ENCODE data around the gene TMIGD3. TPM values are rescaled to one million over a fixed set of nuclear protein-coding genes. Genes with fewer than 3 reads are reported as not detected.
"Not testable (repeated sequence)": the region's sequence is repeated elsewhere in the genome, so short reads cannot be mapped to it uniquely, and the experiment has no call there.

TMIGD3 gene
- not detected in 2 replicates for total RNA-seq

GRCh38 chr1:111503585-111504060 lies at the start of gene TMIGD3, which contains the start of gene ADORA3:
TSS of gene TMIGD3 (minus strand) at chr1:111503633. CDS start at chr1:111503354, 279 bp downstream.
TSS of gene ADORA3 (minus strand) at chr1:111503633. CDS start at chr1:111503354, 279 bp downstream.
- DNase-seq (ENCODE audit: low read depth): no peak
- Histone ChIP-seq H3K27me3 (ENCODE audit: control insufficient read depth, insufficient read depth, low read length) (no peaks in the 10 kb centered on the region), H3K36me3 (ENCODE audit: control insufficient read depth, insufficient read depth, low read length) (no peaks in the 10 kb centered on the region), H3K4me3 (ENCODE audit: low read depth, low read length) (no peak within 1 kb of the TSS)
- no peak for TF ChIP-seq CTCF (IDR thresholded peaks at IDR 0.05; ENCODE audit: insufficient read depth, low read length, severe bottlenecking)
- FAIRE-seq: no peak

GRCh38 chr1:111553196-111553595 lies 49.8 kb upstream of the TMIGD3 start:
- no peak for TF ChIP-seq CTCF (IDR thresholded peaks at IDR 0.05; ENCODE audit: insufficient read depth, low read length, severe bottlenecking)
- H3K27me3 ChIP-seq (ENCODE audit: control insufficient read depth, insufficient read depth, low read length): no peaks in the 10 kb centered on the region
- DNase-seq (ENCODE audit: low read depth) (peak; percentile 95), FAIRE-seq (no peak)
- no peaks in the 10 kb centered on the region for H3K36me3 ChIP-seq (ENCODE audit: control insufficient read depth, insufficient read depth, low read length)
- no peak overlapping the region for H3K4me3 ChIP-seq (ENCODE audit: low read depth, low read length)

GRCh38 chr1:111552587-111552986 lies 49.2 kb upstream of the TMIGD3 start:
- Histone ChIP-seq H3K4me3 (ENCODE audit: low read depth, low read length) (no peak overlapping the region), H3K27me3 (ENCODE audit: control insufficient read depth, insufficient read depth, low read length) (no peaks in the 10 kb centered on the region), H3K36me3 (ENCODE audit: control insufficient read depth, insufficient read depth, low read length) (no peaks in the 10 kb centered on the region)
- DNase-seq (ENCODE audit: low read depth) (no peak), FAIRE-seq (no peak)
- no peak for TF ChIP-seq CTCF (IDR thresholded peaks at IDR 0.05; ENCODE audit: insufficient read depth, low read length, severe bottlenecking)

- Histone ChIP-seq H3K4me3 (ENCODE audit: low read depth, low read length) (no peak overlapping the region), H3K27me3 (ENCODE audit: control insufficient read depth, insufficient read depth, low read length) (no peaks in the 10 kb centered on the region), H3K36me3 (ENCODE audit: control insufficient read depth, insufficient read depth, low read length) (no peaks in the 10 kb centered on the region)
- DNase-seq (ENCODE audit: low read depth): no peak
- FAIRE-seq: no peak
- TF ChIP-seq CTCF (IDR thresholded peaks at IDR 0.05; ENCODE audit: insufficient read depth, low read length, severe bottlenecking): no peak
These were observed 48.4 kb upstream of the TMIGD3 start for GRCh38 chr1:111551623-111552411.

- H3K36me3 ChIP-seq (ENCODE audit: control insufficient read depth, insufficient read depth, low read length); FAIRE-seq; H3K27me3 ChIP-seq (ENCODE audit: control insufficient read depth, insufficient read depth, low read length); H3K4me3 ChIP-seq (ENCODE audit: low read depth, low read length); DNase-seq (ENCODE audit: low read depth): not testable (repeated sequence)
These were observed 44.4 kb upstream of the TMIGD3 start for GRCh38 chr1:111547786-111548185.

- TF ChIP-seq CTCF (IDR thresholded peaks at IDR 0.05; ENCODE audit: insufficient read depth, low read length, severe bottlenecking): no peak
- H3K27me3 ChIP-seq (ENCODE audit: control insufficient read depth, insufficient read depth, low read length): no peaks in the 10 kb centered on the region
- DNase-seq (ENCODE audit: low read depth): no peak
- no peaks in the 10 kb centered on the region for H3K36me3 ChIP-seq (ENCODE audit: control insufficient read depth, insufficient read depth, low read length)
- FAIRE-seq: no peak
- H3K4me3 ChIP-seq (ENCODE audit: low read depth, low read length): no peak overlapping the region
These were observed 38.8 kb upstream of the TMIGD3 start for GRCh38 chr1:111542187-111542586.
